ENCODE measurements around the gene USP6NL. TPM values are rescaled to one million over a fixed set of nuclear protein-coding genes. Genes with fewer than 3 reads are reported as not detected.
"Not testable (repeated sequence)": the region's sequence is repeated elsewhere in the genome, so short reads cannot be mapped to it uniquely, and the experiment has no call there.

USP6NL gene
- total RNA-seq, 1 donor from 2014 or later, result 33.0 TPM

DNA sequence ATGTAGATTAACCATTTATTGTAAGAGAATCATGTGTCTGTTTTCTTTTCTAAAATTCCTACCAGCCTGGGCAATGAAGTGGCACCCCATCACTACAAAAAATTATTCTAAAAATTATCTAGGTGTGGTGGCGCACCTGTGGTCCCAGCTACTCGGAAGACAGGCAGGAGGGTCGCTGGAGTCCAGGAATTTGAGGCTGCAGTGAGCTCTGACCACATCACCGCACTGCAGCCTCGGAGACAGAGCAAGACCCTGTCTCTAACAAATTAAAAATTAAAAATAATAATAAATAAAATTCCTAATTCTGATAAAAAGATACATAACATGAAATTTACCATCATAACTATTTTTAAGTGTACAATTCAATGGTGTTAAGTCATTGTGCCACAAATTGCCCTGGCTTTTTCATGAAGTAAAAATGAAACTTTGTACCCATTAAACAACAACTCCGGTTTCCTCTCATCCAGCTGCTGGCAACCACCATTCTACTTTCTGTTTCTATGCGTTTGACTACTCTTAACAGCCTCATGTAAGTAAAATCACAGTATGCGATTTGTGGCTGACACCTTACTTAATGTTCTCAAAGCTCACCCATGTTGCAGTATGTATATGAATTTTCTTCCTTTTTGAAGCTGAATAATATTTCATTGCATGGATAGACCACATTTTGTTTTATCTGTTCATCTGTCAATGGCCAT lies 20.6 kb upstream of the USP6NL start:
- TF ChIP-seq, protein P1, sequence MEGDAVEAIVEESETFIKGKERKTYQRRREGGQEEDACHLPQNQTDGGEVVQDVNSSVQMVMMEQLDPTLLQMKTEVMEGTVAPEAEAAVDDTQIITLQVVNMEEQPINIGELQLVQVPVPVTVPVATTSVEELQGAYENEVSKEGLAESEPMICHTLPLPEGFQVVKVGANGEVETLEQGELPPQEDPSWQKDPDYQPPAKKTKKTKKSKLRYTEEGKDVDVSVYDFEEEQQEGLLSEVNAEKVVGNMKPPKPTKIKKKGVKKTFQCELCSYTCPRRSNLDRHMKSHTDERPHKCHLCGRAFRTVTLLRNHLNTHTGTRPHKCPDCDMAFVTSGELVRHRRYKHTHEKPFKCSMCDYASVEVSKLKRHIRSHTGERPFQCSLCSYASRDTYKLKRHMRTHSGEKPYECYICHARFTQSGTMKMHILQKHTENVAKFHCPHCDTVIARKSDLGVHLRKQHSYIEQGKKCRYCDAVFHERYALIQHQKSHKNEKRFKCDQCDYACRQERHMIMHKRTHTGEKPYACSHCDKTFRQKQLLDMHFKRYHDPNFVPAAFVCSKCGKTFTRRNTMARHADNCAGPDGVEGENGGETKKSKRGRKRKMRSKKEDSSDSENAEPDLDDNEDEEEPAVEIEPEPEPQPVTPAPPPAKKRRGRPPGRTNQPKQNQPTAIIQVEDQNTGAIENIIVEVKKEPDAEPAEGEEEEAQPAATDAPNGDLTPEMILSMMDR (IDR thresholded peaks at IDR 0.05; ENCODE audit: unreplicated experiment), result no peak
- Mint-ChIP-seq H3K27me3 (ENCODE audit: unreplicated experiment) (peaks cover 3% of the 10 kb centered on the region), H3K36me3 (ENCODE audit: low read depth, unreplicated experiment) (no peaks in the 10 kb centered on the region), H3K9me3 (ENCODE audit: unreplicated experiment) (no peaks in the 10 kb centered on the region), H3K4me1 (ENCODE audit: unreplicated experiment) (no peaks in the 10 kb centered on the region), H3K4me3 (ENCODE audit: unreplicated experiment) (no peak overlapping the region), H3K27ac (ENCODE audit: unreplicated experiment) (no peak overlapping the region)
- DNase-seq (ENCODE audit: low spot score), result no peak

DNA sequence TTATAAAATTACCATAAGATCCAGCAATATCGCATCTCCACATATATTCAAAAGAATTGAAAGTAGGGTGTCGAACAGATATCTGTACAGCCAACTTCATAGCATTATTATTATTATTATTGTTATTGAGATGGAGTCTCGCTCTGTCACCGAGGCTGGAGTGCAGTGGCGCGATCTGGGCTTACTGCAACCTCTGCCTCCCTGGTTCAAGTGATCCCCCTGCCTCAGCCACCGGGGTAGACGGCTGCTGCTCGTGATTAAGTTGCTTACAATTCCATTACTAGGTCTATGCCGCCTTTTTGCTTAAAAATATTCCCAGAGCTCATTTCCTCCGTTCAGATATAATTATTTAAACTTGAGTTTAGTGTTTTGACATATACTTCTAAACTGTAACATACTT lies 19.8 kb upstream of the USP6NL start:
- Mint-ChIP-seq H3K9me3 (ENCODE audit: unreplicated experiment) (no peaks in the 10 kb centered on the region), H3K27ac (ENCODE audit: unreplicated experiment) (no peak overlapping the region), H3K27me3 (ENCODE audit: unreplicated experiment) (peaks cover 3% of the 10 kb centered on the region), H3K4me3 (ENCODE audit: unreplicated experiment) (no peak overlapping the region), H3K4me1 (ENCODE audit: unreplicated experiment) (no peaks in the 10 kb centered on the region), H3K36me3 (ENCODE audit: low read depth, unreplicated experiment) (no peaks in the 10 kb centered on the region)
- TF ChIP-seq, protein P1 (IDR thresholded peaks at IDR 0.05; ENCODE audit: unreplicated experiment), result no peak
- DNase-seq (ENCODE audit: low spot score), result no peak

DNA sequence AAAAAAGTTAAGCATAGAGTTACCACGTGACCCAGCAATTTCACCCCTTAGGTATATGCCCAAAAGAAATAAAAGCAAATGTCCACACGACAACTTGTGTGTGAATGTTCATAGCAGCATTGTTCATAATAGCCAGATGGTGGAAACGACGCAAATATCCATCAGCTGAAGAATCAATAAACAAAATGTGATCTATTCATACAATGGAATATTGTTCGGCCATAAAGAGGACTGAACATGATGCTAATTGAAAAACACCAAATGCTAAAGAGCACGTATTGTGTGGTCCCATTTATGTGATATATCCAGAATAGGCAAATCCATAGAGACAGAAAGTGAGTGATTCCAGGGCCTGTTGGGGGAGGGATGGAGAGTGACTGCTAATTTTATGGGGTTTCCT lies 18.3 kb upstream of the USP6NL start:
- TF ChIP-seq, protein P1 (IDR thresholded peaks at IDR 0.05; ENCODE audit: unreplicated experiment), result no peak
- Mint-ChIP-seq H3K4me1 (ENCODE audit: unreplicated experiment) (no peaks in the 10 kb centered on the region), H3K4me3 (ENCODE audit: unreplicated experiment) (no peak overlapping the region), H3K36me3 (ENCODE audit: low read depth, unreplicated experiment) (no peaks in the 10 kb centered on the region), H3K27ac (ENCODE audit: unreplicated experiment) (no peak overlapping the region), H3K9me3 (ENCODE audit: unreplicated experiment) (no peaks in the 10 kb centered on the region), H3K27me3 (ENCODE audit: unreplicated experiment) (peaks cover 1% of the 10 kb centered on the region)
- no peak for DNase-seq (ENCODE audit: low spot score)

DNA sequence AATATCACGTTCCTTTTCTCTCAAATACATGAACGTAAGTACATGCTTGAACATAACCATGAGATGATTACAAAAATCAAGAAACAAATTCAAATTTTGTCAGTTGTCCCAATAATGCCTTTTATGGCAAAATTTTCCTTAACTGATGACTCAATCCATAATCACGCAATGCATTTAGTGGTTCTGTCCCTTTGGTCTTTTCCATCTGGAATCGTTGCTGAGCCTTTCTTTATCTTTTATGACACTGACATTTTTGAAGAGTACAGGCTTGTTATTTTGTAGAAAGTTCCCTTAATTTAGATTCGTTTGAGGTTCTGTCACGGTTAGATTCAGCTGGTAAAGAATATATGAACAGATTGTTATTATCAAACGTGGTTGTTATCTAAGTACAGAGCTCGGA lies 16.5 kb upstream of the USP6NL start:
- not testable (repeated sequence) for H3K9me3 Mint-ChIP-seq (ENCODE audit: unreplicated experiment); H3K4me3 Mint-ChIP-seq (ENCODE audit: unreplicated experiment); H3K27me3 Mint-ChIP-seq (ENCODE audit: unreplicated experiment); DNase-seq (ENCODE audit: low spot score); H3K36me3 Mint-ChIP-seq (ENCODE audit: low read depth, unreplicated experiment); H3K27ac Mint-ChIP-seq (ENCODE audit: unreplicated experiment); H3K4me1 Mint-ChIP-seq (ENCODE audit: unreplicated experiment)

DNA sequence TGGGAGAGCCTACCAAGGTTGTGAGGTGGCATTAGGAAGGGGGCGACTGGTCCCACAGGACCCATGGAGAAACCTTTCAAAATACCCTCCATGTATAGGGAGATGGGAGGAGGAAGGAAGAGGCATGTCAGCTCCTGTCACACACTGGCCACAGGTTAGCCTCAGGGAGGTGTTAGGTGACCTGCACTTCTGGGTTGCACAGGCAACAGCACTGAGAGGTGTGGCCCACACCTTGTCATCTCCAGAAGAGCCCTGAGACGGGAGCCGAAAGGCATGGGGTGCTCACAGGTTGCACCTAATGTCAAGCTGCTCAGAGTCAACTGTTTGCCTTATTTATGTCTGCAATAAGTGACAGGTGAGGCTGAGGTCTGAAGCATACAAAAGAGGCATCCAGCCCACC lies 14.6 kb upstream of the USP6NL start:
- no peaks in the 10 kb centered on the region for H3K4me1 Mint-ChIP-seq (ENCODE audit: unreplicated experiment)
- no peaks in the 10 kb centered on the region for H3K36me3 Mint-ChIP-seq (ENCODE audit: low read depth, unreplicated experiment)
- DNase-seq (ENCODE audit: low spot score), result no peak
- H3K4me3 Mint-ChIP-seq (ENCODE audit: unreplicated experiment), result no peak overlapping the region
- no peak overlapping the region for H3K27ac Mint-ChIP-seq (ENCODE audit: unreplicated experiment)
- peaks cover 2% of the 10 kb centered on the region for H3K27me3 Mint-ChIP-seq (ENCODE audit: unreplicated experiment)
- TF ChIP-seq, protein P1 (IDR thresholded peaks at IDR 0.05; ENCODE audit: unreplicated experiment), result no peak
- no peaks in the 10 kb centered on the region for H3K9me3 Mint-ChIP-seq (ENCODE audit: unreplicated experiment)
